ENCODE measurements around the gene PLVAP.

The PLVAP gene

DNA sequence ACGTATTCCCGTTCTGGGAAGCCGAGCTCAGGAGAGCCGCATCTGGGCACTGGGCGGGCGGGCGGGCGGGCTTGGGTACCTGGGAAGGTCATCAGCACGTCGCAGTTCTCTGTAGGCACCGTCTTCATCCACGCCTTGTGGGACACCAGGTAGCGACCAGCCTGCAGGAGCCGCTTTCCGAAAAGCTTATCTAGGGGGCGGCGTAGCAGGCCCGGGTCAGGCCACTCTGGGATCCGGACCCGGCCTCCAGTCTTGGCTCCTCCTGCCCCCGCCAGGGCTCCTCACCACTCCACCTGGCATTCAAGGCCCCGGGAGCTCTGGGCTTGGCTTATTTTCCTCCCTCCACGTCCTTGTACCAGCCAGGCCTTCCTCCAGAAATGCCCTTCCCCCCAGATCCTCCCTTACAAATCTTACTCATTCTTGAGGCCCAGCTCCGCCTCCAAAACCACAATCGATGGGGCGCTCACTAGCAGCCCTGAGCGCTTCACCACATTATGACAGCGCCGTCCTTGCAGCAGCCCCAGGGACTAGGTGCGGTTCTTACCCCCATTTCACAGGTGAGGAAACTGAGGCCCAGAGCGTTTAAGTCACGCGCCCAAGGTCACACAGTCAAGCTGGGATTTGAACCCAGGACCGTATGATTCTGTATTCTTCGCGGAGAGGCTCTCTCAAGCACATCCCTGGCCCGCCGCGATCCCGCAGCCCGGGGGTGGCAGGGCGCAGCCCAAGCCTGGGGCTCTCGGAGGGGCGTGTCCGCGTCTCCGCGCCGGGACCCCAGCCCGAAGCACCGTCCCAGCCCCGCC lies 43.3 kb downstream of the PLVAP start:
- TF ChIP-seq REST (IDR thresholded peaks at IDR 0.05; ENCODE audit: insufficient read depth in 1 of 2, low read depth in 2 of 2, low read length in 2 of 2), result no peak
- no peak for TF ChIP-seq POLR2AphosphoS5 (IDR thresholded peaks at IDR 0.05; ENCODE audit: low read depth, low read length)
- no peak for TF ChIP-seq FOXP2 (optimal IDR thresholded peaks at IDR 0.05; ENCODE audit: borderline replicate concordance, extremely low read depth, extremely low read length, insufficient read depth)
- TF ChIP-seq TAF1 (IDR thresholded peaks at IDR 0.05; ENCODE audit: borderline replicate concordance, insufficient read depth, low read length), result no peak
- no peak for TF ChIP-seq SIN3A (IDR thresholded peaks at IDR 0.05; ENCODE audit: borderline replicate concordance, insufficient read depth, low read length)

GRCh38 chr19:17332677-17333581 lies 44.2 kb downstream of the PLVAP start:
- no peak for TF ChIP-seq SIN3A (IDR thresholded peaks at IDR 0.05; ENCODE audit: borderline replicate concordance, insufficient read depth, low read length)
- no peak for TF ChIP-seq POLR2AphosphoS5 (IDR thresholded peaks at IDR 0.05; ENCODE audit: low read depth, low read length)
- no peak for TF ChIP-seq REST (IDR thresholded peaks at IDR 0.05; ENCODE audit: insufficient read depth in 1 of 2, low read depth in 2 of 2, low read length in 2 of 2)
- TF ChIP-seq FOXP2 (optimal IDR thresholded peaks at IDR 0.05; ENCODE audit: borderline replicate concordance, extremely low read depth, extremely low read length, insufficient read depth), result no peak
- TF ChIP-seq TAF1 (IDR thresholded peaks at IDR 0.05; ENCODE audit: borderline replicate concordance, insufficient read depth, low read length), result no peak

DNA sequence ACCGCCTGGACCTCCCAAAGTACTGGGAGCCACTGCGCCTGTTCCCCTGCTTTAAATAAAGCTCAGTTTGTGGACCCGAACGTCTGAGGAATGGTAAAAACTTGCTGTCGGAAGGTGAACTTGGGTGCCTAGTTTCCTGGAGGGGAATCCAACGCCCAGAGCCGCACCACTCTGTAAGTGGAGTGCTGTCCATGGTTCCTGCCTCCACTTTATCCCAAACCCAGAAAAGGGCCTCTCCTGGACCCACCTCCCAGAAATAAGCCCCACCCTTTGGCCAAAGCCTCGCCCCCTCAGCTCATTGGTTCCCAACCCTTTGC lies 44.8 kb downstream of the PLVAP start:
- TF ChIP-seq POLR2AphosphoS5 (IDR thresholded peaks at IDR 0.05; ENCODE audit: low read depth, low read length) (no peak), REST (IDR thresholded peaks at IDR 0.05; ENCODE audit: insufficient read depth in 1 of 2, low read depth in 2 of 2, low read length in 2 of 2) (peak; percentile 56 to 84)

GRCh38 chr19:17331045-17331558 lies 46.0 kb downstream of the PLVAP start:
- TF ChIP-seq FOXP2 (optimal IDR thresholded peaks at IDR 0.05; ENCODE audit: borderline replicate concordance, extremely low read depth, extremely low read length, insufficient read depth), result no peak

GRCh38 chr19:17330262-17331044 lies 46.7 kb downstream of the PLVAP start:
- TF ChIP-seq SIN3A (IDR thresholded peaks at IDR 0.05; ENCODE audit: borderline replicate concordance, insufficient read depth, low read length) (no peak), POLR2AphosphoS5 (IDR thresholded peaks at IDR 0.05; ENCODE audit: low read depth, low read length) (no peak), FOXP2 (optimal IDR thresholded peaks at IDR 0.05; ENCODE audit: borderline replicate concordance, extremely low read depth, extremely low read length, insufficient read depth) (no peak), TAF1 (IDR thresholded peaks at IDR 0.05; ENCODE audit: borderline replicate concordance, insufficient read depth, low read length) (no peak), REST (IDR thresholded peaks at IDR 0.05; ENCODE audit: insufficient read depth in 1 of 2, low read depth in 2 of 2, low read length in 2 of 2) (no peak)
